ENCODE results near the gene OVCA2.

OVCA2 gene

DNA sequence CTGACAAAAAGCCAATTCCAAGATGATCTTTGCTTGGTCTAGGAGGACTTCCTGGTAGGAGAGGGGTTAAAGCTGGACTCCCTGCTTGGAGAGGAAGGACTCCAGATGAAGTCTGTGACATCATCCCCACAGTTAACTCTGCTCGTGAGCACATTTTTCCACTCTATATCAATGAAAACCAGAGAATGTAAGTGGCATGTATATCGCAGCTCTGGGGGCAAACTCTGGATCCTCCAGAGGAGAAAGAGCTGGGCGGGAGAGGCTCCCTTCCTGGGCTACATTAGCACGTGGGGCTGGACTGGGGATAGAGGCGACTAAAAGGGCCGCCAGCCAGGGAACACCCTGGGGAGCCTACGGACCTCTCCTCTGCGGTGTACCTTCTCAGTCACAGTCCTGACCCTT, 47.2 kb downstream of the OVCA2 start:
- DNase-seq: peak; percentile 25

DNA sequence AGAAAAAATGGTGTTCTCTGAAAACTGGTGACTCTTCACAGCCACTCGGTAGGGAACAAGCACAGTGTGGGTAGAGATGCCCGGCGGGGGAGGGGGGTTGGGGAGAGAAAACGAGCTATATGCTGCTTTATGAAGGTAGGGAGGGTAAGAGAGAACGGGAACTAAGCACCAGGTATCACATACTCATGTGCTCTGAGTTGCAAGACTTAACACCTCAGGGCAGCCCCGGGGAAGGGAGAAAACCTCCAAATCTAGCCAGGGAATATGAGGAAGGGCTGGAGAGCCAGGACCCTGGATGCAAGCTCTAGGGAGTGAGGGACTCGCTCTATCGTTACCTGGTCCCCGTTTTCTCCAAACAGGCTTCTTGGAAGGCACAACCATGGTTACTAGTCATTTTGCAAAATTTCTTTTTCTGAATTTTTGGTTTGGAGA, 48.4 kb downstream of the OVCA2 start:
- DNase-seq: peak; percentile 47

DNA sequence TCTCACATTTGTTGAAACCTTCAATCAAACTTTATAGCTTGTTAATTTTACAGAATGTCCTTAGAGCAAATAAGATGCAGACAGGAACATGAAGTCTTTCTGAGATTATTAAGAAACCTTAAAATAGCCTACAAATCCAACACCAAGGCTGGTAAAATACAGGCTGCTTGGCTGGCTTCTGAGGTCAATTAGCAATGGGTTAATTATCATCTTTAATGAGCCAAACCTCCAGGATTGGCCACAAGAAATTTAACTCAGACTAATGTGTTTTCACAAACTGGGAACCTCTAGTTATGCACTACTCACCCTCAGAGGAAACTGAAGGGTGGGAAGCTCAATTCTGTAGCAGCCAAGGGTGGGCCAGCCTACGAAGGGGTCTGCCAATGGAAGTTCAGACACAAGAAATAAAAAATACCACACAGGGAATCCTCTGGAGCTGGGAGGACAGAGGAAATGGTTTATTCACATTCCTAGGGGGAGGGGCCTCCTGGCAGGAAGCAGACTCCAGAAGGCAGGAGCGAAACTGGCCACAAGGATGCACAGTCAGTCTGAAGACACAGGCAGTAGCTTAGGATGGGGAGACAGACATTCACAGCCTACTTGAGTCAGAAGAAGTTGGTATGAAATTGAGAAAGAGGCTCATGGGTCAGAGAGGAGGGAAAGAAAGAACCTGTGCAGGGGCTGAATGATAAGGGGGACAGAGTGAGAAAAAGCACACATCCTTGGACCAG, 49.1 kb downstream of the OVCA2 start:
- no peak for DNase-seq

DNA sequence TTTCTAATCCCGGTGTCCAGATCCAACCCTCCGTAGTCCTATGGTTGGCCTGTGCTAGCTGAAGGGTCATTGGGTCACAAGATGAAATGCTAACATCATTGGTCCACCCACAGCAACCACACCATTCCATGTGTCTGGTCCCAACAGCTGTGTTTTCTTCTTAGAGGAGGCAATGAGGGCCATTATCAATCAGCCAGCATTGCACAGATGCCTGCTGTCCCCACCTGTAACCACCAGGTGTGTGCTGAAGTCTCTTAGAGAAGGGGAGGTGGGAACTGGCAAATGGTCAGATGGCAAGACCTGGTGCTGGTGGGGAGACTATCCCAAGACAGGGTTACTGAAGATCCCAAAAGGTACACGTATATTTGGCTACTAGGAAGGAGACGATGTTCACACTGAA, 50.4 kb downstream of the OVCA2 start:
- no peak for DNase-seq

Data from stimulated activated CD4-positive, alpha-beta T cell treated with anti-CD3 and anti-CD28 coated beads, Interleukin-15, amount 100 ng/mL, for 24 hours (primary cell).